Lower leg skin (tissue), 4 donors: Measurements from ENCODE around the gene OMG. TPM values are rescaled to one million over a fixed set of nuclear protein-coding genes. Genes with fewer than 3 reads are reported as not detected.

Experiments used
- DNase-seq, 2 donors: peaks; one replicate each; pipeline ENCODE4 v3.0.0-alpha.2; 2019; ENCODE audit warnings: low spot score in 2 of 2
- H3K4me3 ChIP-seq: fragments of 200-600 bp; sonication (generic); 2 replicates; pipeline ENCODE4 v1.5.1; 2017; ENCODE audit warnings: mild to moderate bottlenecking, low read depth; ENCODE audit not compliant: poor library complexity, severe bottlenecking
- POLR2A ChIP-seq, 2 donors: fragments of 450-650 bp; IDR thresholded peaks; one replicate each; pipeline ENCODE4 v1.6.1; 2016 to 2017; ENCODE audit warnings: antibody characterized with exemption in 2 of 2, mild to moderate bottlenecking in 1 of 2, moderate library complexity in 1 of 2
- WGBS, 2 donors: methylation state at CpG; one replicate each; pipeline ENCODE4 v1.1.5; 2018; 5-methylcytosine and 5-hydroxymethylcytosine counted together
- intact Hi-C: fragments of 100-400 bp; cut with DNase I; formaldehyde crosslinking; loops from one replicate; pipeline ENCODE4 v1.15.0; 2023; ENCODE audit warnings: low total_unique reads
- total RNA-seq, 4 donors: library from RNA; depleted of rRNA; stranded (reverse); fragments of >200 nt; gene quantifications; one replicate each; pipeline ENCODE4 v1.1.0, GENCODE V29; 2016
- TF ChIP-seq, protein P1 (sequence below), 3 donors: fragments of 450-650 bp; IDR thresholded peaks; one replicate each; pipeline ENCODE4 v1.5.1; 2016; ENCODE audit warnings: antibody characterized with exemption in 3 of 3, mild to moderate bottlenecking in 3 of 3, moderate library complexity in 2 of 3

Gene OMG
- total RNA-seq, 4 donors from 2014 or later, result not detected

DNA sequence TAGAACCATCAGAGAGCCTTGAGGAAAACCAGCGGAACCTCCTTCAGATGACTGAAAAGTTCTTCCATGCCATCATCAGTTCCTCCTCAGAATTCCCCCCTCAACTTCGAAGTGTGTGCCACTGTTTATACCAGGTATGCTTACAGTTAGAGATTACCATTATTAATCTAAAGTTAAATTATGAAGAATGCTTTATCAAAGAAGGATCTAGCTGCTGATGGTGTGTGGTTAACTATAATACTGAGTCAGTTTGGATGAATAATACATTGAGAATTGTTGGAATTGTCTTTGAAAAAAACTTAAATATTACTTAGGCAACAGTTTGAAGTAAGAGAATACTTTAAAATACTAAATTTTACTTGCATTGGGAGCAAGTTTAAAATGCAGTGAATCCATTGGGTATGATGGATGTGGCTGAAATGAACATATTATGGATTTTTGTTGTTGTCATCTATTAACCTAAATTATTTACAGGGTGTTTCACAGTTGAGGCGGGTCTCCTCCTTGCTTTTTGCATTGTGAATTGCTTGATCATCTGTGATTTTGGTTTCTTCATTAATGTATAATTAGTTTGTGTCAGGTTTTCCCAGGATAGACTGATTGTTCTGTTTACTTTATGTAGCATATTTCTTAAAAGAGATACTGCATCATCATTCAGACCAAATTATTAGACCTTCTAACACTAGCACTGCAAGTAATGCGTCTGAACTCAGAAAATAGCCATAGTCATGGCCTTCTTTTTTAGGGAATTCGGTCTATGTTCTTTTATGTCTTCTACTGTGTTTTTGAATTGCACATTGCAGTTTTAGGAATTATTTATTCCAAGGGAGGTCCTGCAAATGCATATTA is 47.8 kb downstream of the OMG start:
- no peak for DNase-seq
- no peak overlapping the region for H3K4me3 ChIP-seq
- intact Hi-C loops, result no loop called here
- WGBS, 2 donors, result 95 to 96% methylated on average over 5 of the region's 5 CpGs
- no peak for TF ChIP-seq POLR2A (IDR thresholded peaks at IDR 0.05)
- TF ChIP-seq, protein P1, sequence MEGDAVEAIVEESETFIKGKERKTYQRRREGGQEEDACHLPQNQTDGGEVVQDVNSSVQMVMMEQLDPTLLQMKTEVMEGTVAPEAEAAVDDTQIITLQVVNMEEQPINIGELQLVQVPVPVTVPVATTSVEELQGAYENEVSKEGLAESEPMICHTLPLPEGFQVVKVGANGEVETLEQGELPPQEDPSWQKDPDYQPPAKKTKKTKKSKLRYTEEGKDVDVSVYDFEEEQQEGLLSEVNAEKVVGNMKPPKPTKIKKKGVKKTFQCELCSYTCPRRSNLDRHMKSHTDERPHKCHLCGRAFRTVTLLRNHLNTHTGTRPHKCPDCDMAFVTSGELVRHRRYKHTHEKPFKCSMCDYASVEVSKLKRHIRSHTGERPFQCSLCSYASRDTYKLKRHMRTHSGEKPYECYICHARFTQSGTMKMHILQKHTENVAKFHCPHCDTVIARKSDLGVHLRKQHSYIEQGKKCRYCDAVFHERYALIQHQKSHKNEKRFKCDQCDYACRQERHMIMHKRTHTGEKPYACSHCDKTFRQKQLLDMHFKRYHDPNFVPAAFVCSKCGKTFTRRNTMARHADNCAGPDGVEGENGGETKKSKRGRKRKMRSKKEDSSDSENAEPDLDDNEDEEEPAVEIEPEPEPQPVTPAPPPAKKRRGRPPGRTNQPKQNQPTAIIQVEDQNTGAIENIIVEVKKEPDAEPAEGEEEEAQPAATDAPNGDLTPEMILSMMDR (IDR thresholded peaks at IDR 0.05), result no peak

Other genes starting within 250 kb of the OMG start
- gene NF1, start 202.3 kb downstream of the OMG start, total RNA-seq, result 10 to 100 TPM; 27.5 to 48.6 (median 34.3) TPM
- gene EVI2B, start 16.8 kb upstream of the OMG start, total RNA-seq, result 1 to 10 TPM; 1.2 to 5.0 (median 2.4) TPM
- 1 to 10 TPM; 1.2 to 4.0 (median 2.0) TPM for gene EVI2A, start 24.4 kb upstream of the OMG start, total RNA-seq
- 10 to 100 TPM; 27.4 to 62.8 (median 34.1) TPM for gene RAB11FIP4, start 94.4 kb upstream of the OMG start, total RNA-seq